Suppressor macrophage (primary cell): ENCODE results near the gene UQCRC1.

Experiments used
- DNase-seq, 4 experiments: peaks; one replicate each; pipeline ENCODE4 v3.0.0-alpha.2; 2020 to 2022
- total RNA-seq, 17 experiments: gene quantifications; one replicate each; lab custom pipeline; 2026; ENCODE audit warnings: mixed read lengths in 6 of 17, inconsistent platforms in 3 of 17; lab: John Stamatoyannopoulos, UW

Gene UQCRC1
- total RNA-seq: 118 to 299 (median 191) reads per million in 17 experiments

- DNase-seq: peak; percentile 97 to 98 (median 98)
These were observed at the start of gene UQCRC1 for GRCh38 chr3:48609088-48610005. Gene UQCRC1 (minus strand): TSS chr3:48609646. CDS start chr3:48609620, 26 bp downstream.

GRCh38 chr3:48656841-48657281 is 47.4 kb upstream of the UQCRC1 start:
- DNase-seq: peak in 1 of 4 experiments; percentile 24

- peak; percentile 80 to 91 (median 85) for DNase-seq
These were observed 46.8 kb upstream of the UQCRC1 start for GRCh38 chr3:48656061-48656840.

- DNase-seq: peak in 3 of 4 experiments; percentile 14 to 38 (median 25)
These were observed 46.2 kb upstream of the UQCRC1 start for GRCh38 chr3:48655606-48656005.

- no peak for DNase-seq
These were observed 45.6 kb upstream of the UQCRC1 start for GRCh38 chr3:48655063-48655462.

- DNase-seq: no peak
These were observed 43.7 kb upstream of the UQCRC1 start for GRCh38 chr3:48652923-48653715.

GRCh38 chr3:48651771-48652170 is 42.3 kb upstream of the UQCRC1 start:
- no peak for DNase-seq

GRCh38 chr3:48650723-48651122 is 41.3 kb upstream of the UQCRC1 start:
- DNase-seq: no peak

GRCh38 chr3:48648188-48648850 is 38.9 kb upstream of the UQCRC1 start:
- DNase-seq: no peak

- DNase-seq: no peak
These were observed 38.3 kb upstream of the UQCRC1 start for GRCh38 chr3:48647714-48648113.

GRCh38 chr3:48644898-48645760 is 35.7 kb upstream of the UQCRC1 start:
- DNase-seq: no peak

- DNase-seq: no peak
These were observed 33.2 kb upstream of the UQCRC1 start for GRCh38 chr3:48642605-48643004.

GRCh38 chr3:48641396-48641795 is 31.9 kb upstream of the UQCRC1 start:
- no peak for DNase-seq

GRCh38 chr3:48639944-48640606 is 30.6 kb upstream of the UQCRC1 start:
- DNase-seq: no peak

GRCh38 chr3:48637305-48637704 is 27.9 kb upstream of the UQCRC1 start:
- no peak for DNase-seq

- no peak for DNase-seq
These were observed 26.8 kb upstream of the UQCRC1 start for GRCh38 chr3:48636149-48636655.

- DNase-seq: peak; percentile 97 to 99 (median 98)
These were observed 26.0 kb upstream of the UQCRC1 start, which contains the start of gene SLC26A6 for GRCh38 chr3:48635222-48636021. Gene SLC26A6 (minus strand): TSS chr3:48635461. CDS start chr3:48635393, 68 bp downstream.

GRCh38 chr3:48634661-48635221 is 25.3 kb upstream of the UQCRC1 start:
- peak; percentile 36 to 62 (median 50) for DNase-seq

GRCh38 chr3:48633743-48634142 is 24.3 kb upstream of the UQCRC1 start:
- DNase-seq: no peak
